WERI-Rb-1 (cell line): ENCODE measurements around the gene FGF23.

Experiments
- DNase-seq: peaks from one replicate; pipeline ENCODE4 v3.0.0-alpha.2; 2020
- H3K27ac ChIP-seq: fragments of 250-450 bp; sonication (Bioruptor Pico); 2 replicates; pipeline ENCODE4 v1.5.1; 2020; ENCODE audit warnings: mild to moderate bottlenecking, moderate library complexity
- H3K27me3 ChIP-seq: fragments of 250-450 bp; sonication (Bioruptor Pico); 2 replicates; pipeline ENCODE4 v1.5.1; 2021; ENCODE audit warnings: mild to moderate bottlenecking, low read depth, moderate library complexity; ENCODE audit not compliant: insufficient read depth, severe bottlenecking
- H3K36me3 ChIP-seq: fragments of 250-450 bp; sonication (Bioruptor Pico); 2 replicates; pipeline ENCODE4 v1.5.1; 2020; ENCODE audit warnings: mild to moderate bottlenecking, moderate library complexity
- H3K4me3 ChIP-seq: 2 replicates; pipeline ENCODE4 v1.5.1; 2011; ENCODE audit warnings: low read depth, mild to moderate bottlenecking, control low read depth, low read length
- H3K9me3 ChIP-seq: fragments of 250-450 bp; sonication (Bioruptor Pico); 2 replicates; pipeline ENCODE4 v1.5.1; 2021; ENCODE audit warnings: mild to moderate bottlenecking, moderate library complexity; ENCODE audit not compliant: severe bottlenecking
- TF ChIP-seq, protein P1 (sequence below): IDR thresholded peaks from 2 replicates; pipeline ENCODE4 v1.5.1; 2011; ENCODE audit warnings: low read depth, mild to moderate bottlenecking, control low read depth, inconsistent platforms, low read length

FGF23 gene

DNA sequence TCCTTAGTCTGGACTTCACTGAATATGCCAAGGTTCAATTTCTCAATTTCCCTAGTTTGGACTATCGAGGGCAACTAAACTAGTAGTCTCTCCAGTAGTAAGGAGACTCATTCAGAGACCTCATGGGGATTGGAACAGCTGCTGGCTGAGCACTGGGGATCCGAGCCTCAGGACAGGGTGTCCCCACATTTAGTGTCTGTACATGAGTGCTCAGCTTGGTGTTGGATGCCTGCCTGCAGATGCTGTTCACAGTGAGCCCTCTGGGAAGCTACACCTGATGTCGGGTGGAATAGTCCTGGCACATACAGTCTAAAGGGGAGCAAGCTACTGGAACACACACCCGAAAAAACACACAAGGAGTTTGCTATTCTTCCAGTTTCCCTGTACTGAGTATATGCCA, 820 bp upstream of the FGF23 start:
- Histone ChIP-seq H3K9me3 (no peaks in the 10 kb centered on the region), H3K4me3 (no peak overlapping the region), H3K27ac (no peak overlapping the region), H3K27me3 (no peaks in the 10 kb centered on the region), H3K36me3 (no peaks in the 10 kb centered on the region)
- TF ChIP-seq, protein P1, sequence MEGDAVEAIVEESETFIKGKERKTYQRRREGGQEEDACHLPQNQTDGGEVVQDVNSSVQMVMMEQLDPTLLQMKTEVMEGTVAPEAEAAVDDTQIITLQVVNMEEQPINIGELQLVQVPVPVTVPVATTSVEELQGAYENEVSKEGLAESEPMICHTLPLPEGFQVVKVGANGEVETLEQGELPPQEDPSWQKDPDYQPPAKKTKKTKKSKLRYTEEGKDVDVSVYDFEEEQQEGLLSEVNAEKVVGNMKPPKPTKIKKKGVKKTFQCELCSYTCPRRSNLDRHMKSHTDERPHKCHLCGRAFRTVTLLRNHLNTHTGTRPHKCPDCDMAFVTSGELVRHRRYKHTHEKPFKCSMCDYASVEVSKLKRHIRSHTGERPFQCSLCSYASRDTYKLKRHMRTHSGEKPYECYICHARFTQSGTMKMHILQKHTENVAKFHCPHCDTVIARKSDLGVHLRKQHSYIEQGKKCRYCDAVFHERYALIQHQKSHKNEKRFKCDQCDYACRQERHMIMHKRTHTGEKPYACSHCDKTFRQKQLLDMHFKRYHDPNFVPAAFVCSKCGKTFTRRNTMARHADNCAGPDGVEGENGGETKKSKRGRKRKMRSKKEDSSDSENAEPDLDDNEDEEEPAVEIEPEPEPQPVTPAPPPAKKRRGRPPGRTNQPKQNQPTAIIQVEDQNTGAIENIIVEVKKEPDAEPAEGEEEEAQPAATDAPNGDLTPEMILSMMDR = no peak
- DNase-seq = no peak

DNA sequence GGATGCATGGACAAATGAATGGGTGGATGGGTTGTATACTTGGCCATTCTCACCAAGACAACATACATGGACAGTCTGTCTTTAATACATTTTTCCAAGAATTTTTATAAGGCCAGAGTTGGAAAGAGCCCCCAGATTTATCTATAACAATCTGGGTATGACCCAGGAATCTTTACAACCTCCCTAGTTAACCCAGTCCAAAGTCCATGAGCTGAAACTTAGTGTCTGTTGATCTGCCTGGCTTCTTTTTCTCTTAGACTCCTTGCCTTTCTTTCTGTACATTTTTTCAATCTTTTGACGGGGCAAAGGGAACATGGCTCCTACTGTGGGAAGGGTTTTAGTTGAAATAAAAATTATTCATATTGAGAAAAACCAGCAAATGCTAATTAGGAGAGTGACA, 740 bp downstream of the FGF23 start:
- DNase-seq = no peak
- H3K4me3 ChIP-seq = no peak overlapping the region
- TF ChIP-seq, protein P1 = no peak
- no peaks in the 10 kb centered on the region for H3K36me3 ChIP-seq
- no peaks in the 10 kb centered on the region for H3K27me3 ChIP-seq
- H3K27ac ChIP-seq = no peak overlapping the region
- H3K9me3 ChIP-seq = no peaks in the 10 kb centered on the region

DNA sequence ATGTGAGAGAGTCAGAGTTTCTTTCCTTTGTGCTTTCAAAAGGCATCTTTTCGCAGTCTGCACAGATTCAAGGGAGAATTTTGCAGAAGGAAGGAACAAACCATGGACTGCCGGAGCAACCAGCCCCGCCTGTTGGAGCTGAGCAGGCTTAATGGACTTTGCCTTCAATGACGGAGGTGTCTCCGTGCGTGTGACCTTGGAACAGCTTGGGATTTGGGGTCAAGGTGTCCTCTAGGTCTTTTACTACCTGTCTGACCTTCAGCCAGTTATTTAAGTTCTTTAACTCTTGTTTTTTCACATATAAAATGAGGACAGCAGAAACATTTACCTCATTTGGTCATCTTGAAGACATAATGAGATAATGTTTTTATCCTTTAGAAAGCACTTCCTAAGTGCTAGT, 4.1 kb downstream of the FGF23 start:
- Histone ChIP-seq H3K4me3 (no peak overlapping the region), H3K36me3 (no peaks in the 10 kb centered on the region), H3K27ac (no peak overlapping the region), H3K27me3 (no peaks in the 10 kb centered on the region), H3K9me3 (no peaks in the 10 kb centered on the region)
- DNase-seq = no peak
- TF ChIP-seq, protein P1 = no peak

DNA sequence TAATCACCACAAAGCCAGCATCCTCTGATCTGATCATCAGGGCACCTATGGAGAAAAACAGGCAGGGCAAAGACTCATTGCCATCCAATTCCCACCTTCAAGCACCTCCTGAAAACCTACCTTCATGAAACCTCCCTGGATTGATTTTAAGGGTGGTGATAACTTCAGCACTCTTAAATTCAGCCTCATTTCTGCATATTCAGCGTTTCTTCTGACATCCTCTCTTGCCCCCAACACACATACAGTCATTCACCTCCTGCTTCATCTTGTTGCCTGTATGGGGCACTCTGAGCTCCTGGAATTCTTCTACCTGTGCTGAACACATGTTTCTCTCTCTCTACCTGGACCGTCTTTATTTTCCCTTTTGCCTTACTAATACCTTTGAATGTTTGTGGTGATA, 6.9 kb downstream of the FGF23 start:
- TF ChIP-seq, protein P1 = no peak
- H3K27me3 ChIP-seq = no peaks in the 10 kb centered on the region
- no peak for DNase-seq

DNA sequence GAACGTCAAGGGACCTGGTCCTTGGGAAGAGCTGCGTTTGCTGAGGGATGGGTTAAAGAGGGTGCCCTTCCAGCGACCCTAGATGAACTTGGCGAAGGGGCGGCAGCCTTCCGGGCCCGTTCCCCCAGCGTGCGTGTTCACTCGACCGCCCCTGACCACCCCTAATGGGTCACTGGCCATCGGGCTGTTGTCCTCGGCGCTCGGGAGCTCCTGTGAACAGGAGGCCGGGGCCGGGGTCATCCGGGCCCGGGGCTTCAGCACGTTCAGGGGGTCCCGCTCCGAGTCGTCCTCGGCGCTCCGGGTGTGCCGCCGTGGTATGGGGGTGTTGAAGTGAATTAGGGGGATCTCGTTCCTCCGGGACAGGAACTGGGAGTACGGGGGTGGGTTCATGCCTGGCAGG, 9.2 kb downstream of the FGF23 start:
- Histone ChIP-seq H3K4me3 (no peak overlapping the region), H3K27me3 (no peaks in the 10 kb centered on the region), H3K36me3 (no peaks in the 10 kb centered on the region), H3K9me3 (no peaks in the 10 kb centered on the region), H3K27ac (no peak overlapping the region)
- TF ChIP-seq, protein P1 = no peak
- DNase-seq = no peak

More for the DNA sequence above, 6.9 kb downstream of the FGF23 start:
- Histone ChIP-seq H3K4me3 (no peak overlapping the region), H3K9me3 (no peaks in the 10 kb centered on the region), H3K36me3 (no peaks in the 10 kb centered on the region), H3K27ac (no peak overlapping the region)

DNA sequence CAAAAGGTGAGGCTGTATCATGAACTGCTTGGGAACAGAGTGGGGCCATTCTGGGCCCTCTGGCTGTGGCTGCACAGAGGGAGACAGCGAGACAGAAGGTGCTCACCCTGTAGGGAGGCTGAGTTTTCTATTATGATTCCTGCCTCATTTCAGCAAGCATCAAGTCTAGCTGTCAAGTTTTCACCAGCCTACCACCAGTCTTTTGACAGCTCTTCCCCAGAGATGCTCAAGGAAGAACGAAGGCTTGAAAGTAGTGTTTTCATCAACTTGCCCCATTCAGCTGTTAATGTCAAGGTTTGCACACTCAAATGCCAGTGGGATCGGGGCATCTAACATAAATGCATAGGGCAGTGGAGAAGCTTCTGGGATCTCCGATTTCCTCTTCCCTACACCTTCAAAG, 10.0 kb downstream of the FGF23 start:
- no peaks in the 10 kb centered on the region for H3K27me3 ChIP-seq
- H3K9me3 ChIP-seq = no peaks in the 10 kb centered on the region
- H3K4me3 ChIP-seq = no peak overlapping the region
- no peak for DNase-seq
- no peaks in the 10 kb centered on the region for H3K36me3 ChIP-seq
- TF ChIP-seq, protein P1 = no peak
- H3K27ac ChIP-seq = no peak overlapping the region
